HUES64 (cell line): ENCODE measurements around the gene CPEB1.
"Not testable (repeated sequence)": the region's sequence is repeated elsewhere in the genome, so short reads cannot be mapped to it uniquely, and the experiment has no call there.

Experiments used
- H3K27ac ChIP-seq: 2 replicates; pipeline ENCODE4 v1.7.0; 2013; ENCODE audit warnings: low read depth, low read length, inconsistent platforms
- H3K27me3 ChIP-seq: 2 replicates; pipeline ENCODE4 v1.6.1; 2013; ENCODE audit warnings: mild to moderate bottlenecking, low read length; ENCODE audit not compliant: insufficient read depth
- H3K36me3 ChIP-seq: 2 replicates; pipeline ENCODE4 v1.6.1; 2013; ENCODE audit warnings: mild to moderate bottlenecking, low read length; ENCODE audit not compliant: insufficient read depth
- H3K4me1 ChIP-seq: 2 replicates; pipeline ENCODE4 v1.6.1; 2013; ENCODE audit warnings: mild to moderate bottlenecking, low read length, moderate library complexity; ENCODE audit not compliant: insufficient read depth
- H3K4me3 ChIP-seq: 2 replicates; pipeline ENCODE4 v1.5.1; 2013; ENCODE audit warnings: mild to moderate bottlenecking, low read length, moderate library complexity
- H3K9ac ChIP-seq: 2 replicates; pipeline ENCODE4 v1.6.1; 2013; ENCODE audit warnings: mild to moderate bottlenecking, low read depth, low read length
- H3K9me3 ChIP-seq: 2 replicates; pipeline ENCODE4 v1.6.1; 2013; ENCODE audit warnings: low read depth, low read length; ENCODE audit not compliant: insufficient read depth
- WGBS: fragments of 150-250, 120-280 bp; methylation state at CpG from one replicate; pipeline ENCODE4 v1.1.7; 2013; ENCODE audit warnings: missing lambda C conversion rate; 5-methylcytosine and 5-hydroxymethylcytosine counted together

CPEB1 gene

DNA sequence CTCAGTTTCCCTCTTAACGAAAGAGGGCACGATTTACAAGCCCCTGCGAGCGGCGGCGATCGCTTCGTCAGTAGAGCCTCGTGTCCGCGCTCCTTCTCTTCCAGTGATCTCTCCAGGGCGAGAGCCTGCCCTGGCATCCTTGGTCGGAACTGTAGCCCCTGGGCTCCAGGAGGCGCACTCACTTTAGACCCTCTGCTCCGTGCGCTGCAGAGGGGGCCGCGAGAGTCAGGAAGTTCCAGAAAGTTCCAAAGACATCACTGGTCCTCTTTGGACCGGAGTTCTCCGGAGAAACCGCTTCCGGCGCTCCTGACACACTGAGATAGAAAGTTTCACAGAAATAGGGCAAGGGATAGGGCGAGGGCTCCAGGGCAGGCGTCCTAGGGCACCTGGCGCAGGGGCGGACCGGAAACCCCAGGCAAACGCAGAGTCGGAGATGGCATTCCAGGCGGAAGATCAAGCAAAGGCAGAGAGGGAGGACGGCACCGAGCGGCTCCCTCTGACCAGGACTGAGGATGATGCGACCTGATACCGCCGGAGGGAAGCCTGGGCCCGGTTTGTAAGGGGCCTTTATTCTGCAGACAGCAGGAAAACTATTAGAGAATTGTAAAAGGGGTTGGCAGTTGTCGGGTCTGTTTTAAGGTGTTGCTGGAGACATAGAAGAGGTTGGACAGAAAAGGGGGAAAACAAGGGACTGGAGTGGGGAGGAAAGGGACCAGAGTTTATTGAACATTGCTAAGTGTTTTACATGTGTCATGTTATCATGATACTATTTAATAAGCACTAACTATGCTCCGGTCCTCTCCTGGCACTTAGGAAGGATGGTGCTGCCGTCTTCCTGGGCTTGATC, 1.3 kb upstream of the CPEB1 start:
- Histone ChIP-seq H3K27me3 (peaks cover 84% of the 10 kb centered on the region), H3K9me3 (no peaks in the 10 kb centered on the region), H3K36me3 (no peaks in the 10 kb centered on the region), H3K27ac (no peak overlapping the region), H3K4me3 (peak overlapping the region; percentile 27), H3K9ac (no peak overlapping the region), H3K4me1 (no peaks in the 10 kb centered on the region; the same call in 1 of the 2 replicates)
- 12% methylated on average over 41 of the region's 41 CpGs for WGBS

GRCh38 chr15:82647835-82648256, 683 bp upstream of the CPEB1 start:
- Histone ChIP-seq H3K27me3 (peaks cover 78% of the 10 kb centered on the region), H3K9ac (no peak overlapping the region), H3K36me3 (no peaks in the 10 kb centered on the region), H3K4me1 (no peaks in the 10 kb centered on the region; the same call in 1 of the 2 replicates), H3K27ac (no peak overlapping the region), H3K9me3 (no peaks in the 10 kb centered on the region), H3K4me3 (peak overlapping the region; percentile 27)
- under 1% methylated on average over 49 of the region's 49 CpGs for WGBS

DNA sequence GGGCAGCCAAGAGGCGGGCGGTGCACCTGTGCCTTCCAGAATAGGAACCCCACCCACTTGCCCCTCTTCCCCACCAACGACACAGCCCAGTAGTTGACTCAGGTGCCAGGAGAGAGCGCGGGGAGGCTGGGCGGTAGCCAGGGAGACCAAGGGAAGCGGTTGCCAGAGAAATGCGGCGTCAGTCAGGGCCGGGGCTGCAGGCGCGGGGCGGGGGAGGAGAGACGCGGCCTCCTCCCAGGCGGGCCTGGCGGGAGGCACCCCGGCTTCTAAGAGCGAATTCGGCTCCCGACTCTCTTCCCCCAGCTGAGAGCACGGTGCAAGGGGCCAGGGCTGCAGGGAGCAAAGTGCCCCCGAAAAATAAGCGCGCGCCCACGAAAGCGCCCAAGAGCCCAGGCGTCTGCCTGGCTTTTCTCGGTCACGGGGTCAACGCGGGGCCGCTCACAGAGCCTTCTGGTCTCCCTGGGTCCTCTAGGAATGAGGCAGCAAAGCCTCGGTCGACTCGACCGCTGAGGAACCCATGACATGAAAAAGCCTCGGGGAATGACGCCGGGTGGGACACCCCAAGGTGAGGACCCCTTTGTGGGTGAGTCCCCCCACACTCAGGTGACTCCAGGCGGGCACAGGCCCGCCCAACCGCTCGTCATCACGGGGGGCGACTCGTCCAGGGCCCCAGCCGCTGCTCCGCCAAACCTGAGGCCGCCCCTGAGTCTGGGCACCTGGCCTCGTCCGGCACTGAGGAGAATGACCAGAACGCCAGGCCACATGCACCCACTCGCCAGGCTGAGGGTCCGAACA, 716 bp downstream of the CPEB1 start:
- Histone ChIP-seq H3K4me3 (peak overlapping the region; percentile 44), H3K27me3 (peaks cover 81% of the 10 kb centered on the region), H3K27ac (no peak overlapping the region), H3K9me3 (no peaks in the 10 kb centered on the region), H3K9ac (no peak overlapping the region), H3K4me1 (peaks cover 1% of the 10 kb centered on the region; the same call in 1 of the 2 replicates), H3K36me3 (no peaks in the 10 kb centered on the region)
- WGBS: 24% methylated on average over 56 of the region's 56 CpGs

- not testable (repeated sequence) for H3K9ac ChIP-seq, H3K36me3 ChIP-seq, H3K27ac ChIP-seq, H3K9me3 ChIP-seq, H3K4me3 ChIP-seq, H3K4me1 ChIP-seq
- peaks cover 82% of the 10 kb centered on the region for H3K27me3 ChIP-seq
- 94% methylated on average over 33 of the region's 34 CpGs for WGBS
Measured at GRCh38 chr15:82644967-82645852, 2.0 kb downstream of the CPEB1 start.

GRCh38 chr15:82643992-82644391, 3.2 kb downstream of the CPEB1 start:
- Histone ChIP-seq H3K27ac (no peak overlapping the region), H3K9me3 (no peaks in the 10 kb centered on the region), H3K9ac (no peak overlapping the region), H3K4me1 (peaks cover 3% of the 10 kb centered on the region; the same call in 1 of the 2 replicates), H3K36me3 (no peaks in the 10 kb centered on the region), H3K27me3 (peaks cover 78% of the 10 kb centered on the region), H3K4me3 (no peak overlapping the region)
- 81% methylated on average over 3 of the region's 3 CpGs for whole genome bisulfite sequencing

DNA sequence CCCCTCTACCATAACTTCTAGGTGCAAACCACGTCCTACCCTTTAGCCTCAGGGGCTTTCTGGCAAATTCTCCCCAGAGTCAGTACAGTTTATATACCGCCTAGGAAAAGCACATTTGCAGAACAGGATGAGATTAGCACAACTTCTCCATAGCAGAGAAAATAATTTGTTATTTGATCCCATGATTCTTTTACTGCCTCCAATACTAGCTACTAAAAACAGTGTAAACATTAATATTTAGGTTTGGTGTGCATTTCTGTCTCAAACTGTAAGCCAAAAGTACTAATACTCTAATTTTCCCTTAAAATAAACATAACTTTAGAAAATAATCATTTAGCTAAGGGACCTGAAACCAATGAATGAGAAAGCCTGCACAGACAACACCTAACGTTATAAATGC, 4.5 kb downstream of the CPEB1 start:
- Histone ChIP-seq H3K27me3 (peaks cover 77% of the 10 kb centered on the region), H3K9me3 (no peaks in the 10 kb centered on the region), H3K9ac (no peak overlapping the region), H3K4me1 (0 out of 2 replicates have a peak, but pooled peaks cover 3% of the 10 kb centered on the region), H3K4me3 (no peak overlapping the region), H3K27ac (no peak overlapping the region), H3K36me3 (no peaks in the 10 kb centered on the region)
- 83% methylated on average over 3 of the region's 3 CpGs for WGBS

DNA sequence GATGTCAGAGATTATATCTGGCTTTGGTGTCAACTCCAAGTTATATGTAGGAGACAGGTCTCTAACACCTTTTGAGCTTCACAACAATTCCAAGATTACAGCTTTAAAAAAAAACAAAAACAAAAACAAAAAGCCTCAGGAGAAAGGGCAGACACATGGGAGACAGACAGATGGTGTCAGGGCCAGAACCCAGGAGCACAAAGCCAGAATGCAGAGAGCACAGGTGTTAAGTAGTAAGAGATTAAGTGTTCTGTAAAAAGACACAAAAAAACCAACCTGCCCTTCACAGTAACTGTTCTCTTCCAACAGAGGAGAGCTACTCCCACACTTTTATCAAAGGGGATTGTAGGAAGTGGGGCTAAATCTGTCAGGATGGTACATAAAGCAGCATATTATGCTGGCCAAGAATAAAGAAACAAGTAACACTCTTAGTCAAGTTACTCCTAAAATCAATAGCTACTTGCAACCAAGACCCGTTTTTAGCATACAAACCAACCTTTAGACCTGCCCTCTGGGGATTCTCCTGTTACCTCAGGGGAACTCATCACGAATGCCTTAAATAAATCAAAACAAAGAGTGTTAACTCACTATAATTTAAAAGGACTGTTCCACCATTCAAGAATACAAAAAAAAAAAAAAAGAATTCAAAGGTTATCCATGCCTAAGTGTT, 5.9 kb downstream of the CPEB1 start:
- H3K4me1 ChIP-seq: 0 out of 2 replicates have a peak, but pooled peaks cover 3% of the 10 kb centered on the region
- H3K27me3 ChIP-seq: peaks cover 75% of the 10 kb centered on the region
- 42% methylated on average over 2 of the region's 2 CpGs for WGBS
- no peak overlapping the region for H3K4me3 ChIP-seq
- no peak overlapping the region for H3K9ac ChIP-seq
- no peaks in the 10 kb centered on the region for H3K36me3 ChIP-seq
- no peak overlapping the region for H3K27ac ChIP-seq
- no peaks in the 10 kb centered on the region for H3K9me3 ChIP-seq

DNA sequence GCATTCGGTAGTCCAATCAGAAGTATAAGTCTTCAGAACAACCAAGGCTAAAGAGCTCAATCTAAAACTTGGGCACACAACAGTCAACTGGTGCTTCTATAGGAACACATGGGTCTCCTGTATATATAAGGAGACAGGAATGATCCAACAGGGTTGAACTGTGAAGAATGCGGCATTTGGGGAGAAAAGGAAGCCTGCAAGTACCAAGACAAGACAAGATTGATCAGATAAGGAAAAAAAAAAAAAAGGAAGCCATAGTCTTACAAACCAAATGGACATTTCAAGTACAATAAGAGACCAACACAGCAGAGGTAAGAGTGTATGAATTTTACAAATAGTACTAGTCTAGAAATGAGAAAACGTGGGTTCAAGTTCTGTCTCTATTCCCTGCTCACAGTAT, 6.5 kb downstream of the CPEB1 start:
- Histone ChIP-seq H3K9ac (no peak overlapping the region), H3K9me3 (no peaks in the 10 kb centered on the region), H3K27ac (no peak overlapping the region), H3K4me3 (no peak overlapping the region), H3K36me3 (no peaks in the 10 kb centered on the region), H3K27me3 (peaks cover 75% of the 10 kb centered on the region), H3K4me1 (0 out of 2 replicates have a peak, but pooled peaks cover 3% of the 10 kb centered on the region)
- 92% methylated on average over 2 of the region's 3 CpGs for WGBS

GRCh38 chr15:82635798-82636197, 11.4 kb downstream of the CPEB1 start:
- WGBS: 87% methylated on average over 2 of the region's 2 CpGs
- H3K9me3 ChIP-seq: no peaks in the 10 kb centered on the region
- no peak overlapping the region for H3K4me3 ChIP-seq
- peaks cover 51% of the 10 kb centered on the region for H3K27me3 ChIP-seq
- H3K36me3 ChIP-seq: no peaks in the 10 kb centered on the region
- H3K27ac ChIP-seq: no peak overlapping the region
- no peaks in the 10 kb centered on the region for H3K4me1 ChIP-seq
- no peak overlapping the region for H3K9ac ChIP-seq

- H3K4me1 ChIP-seq: no peaks in the 10 kb centered on the region
- 83% methylated on average over 4 of the region's 4 CpGs for WGBS
- no peak overlapping the region for H3K9ac ChIP-seq
- no peak overlapping the region for H3K27ac ChIP-seq
- H3K4me3 ChIP-seq: no peak overlapping the region
- no peaks in the 10 kb centered on the region for H3K9me3 ChIP-seq
- H3K36me3 ChIP-seq: no peaks in the 10 kb centered on the region
- peaks cover 1% of the 10 kb centered on the region; the same call in 1 of the 2 replicates for H3K27me3 ChIP-seq
Measured at GRCh38 chr15:82630033-82630432, 17.1 kb downstream of the CPEB1 start.
